ENCODE results near the gene OR6Q1.

The OR6Q1 gene

DNA sequence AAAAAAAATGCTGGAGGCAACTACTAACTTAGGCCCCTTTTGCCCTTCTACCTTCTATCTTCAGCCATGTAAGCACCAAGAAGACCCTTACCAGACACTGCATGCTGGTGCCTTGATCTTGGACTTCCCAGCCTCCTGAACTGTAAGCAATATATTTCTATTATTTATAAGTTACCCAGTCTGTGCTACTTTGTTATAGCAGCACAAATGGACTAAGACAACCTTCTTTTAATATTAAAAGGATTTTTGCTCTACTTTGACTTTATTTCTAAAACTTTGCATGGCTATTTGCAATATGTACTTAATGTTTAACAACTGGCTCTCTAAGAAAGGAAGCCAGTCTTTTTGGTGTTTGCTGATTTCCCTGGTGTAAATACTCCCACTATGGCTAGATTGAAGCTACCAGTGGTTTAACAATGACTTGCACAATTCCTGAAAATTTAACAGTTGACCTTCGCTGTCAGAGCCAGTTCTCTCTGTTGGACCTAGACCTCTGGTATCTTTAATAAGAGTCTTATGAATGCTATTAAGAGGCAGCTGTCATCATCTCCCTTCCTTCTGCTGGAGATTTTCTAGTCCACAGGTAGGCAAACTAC, 25.2 kb downstream of the OR6Q1 start:
- H3K4me3 ChIP-seq (ENCODE audit: control insufficient read depth, low read depth, low read length) = no peak overlapping the region
- no peak for DNase-seq (ENCODE audit: low read depth)
- TF ChIP-seq CTCF (IDR thresholded peaks at IDR 0.05; ENCODE audit: control insufficient read depth, insufficient read depth, low read depth, low read length, missing control alignments) = no peak

DNA sequence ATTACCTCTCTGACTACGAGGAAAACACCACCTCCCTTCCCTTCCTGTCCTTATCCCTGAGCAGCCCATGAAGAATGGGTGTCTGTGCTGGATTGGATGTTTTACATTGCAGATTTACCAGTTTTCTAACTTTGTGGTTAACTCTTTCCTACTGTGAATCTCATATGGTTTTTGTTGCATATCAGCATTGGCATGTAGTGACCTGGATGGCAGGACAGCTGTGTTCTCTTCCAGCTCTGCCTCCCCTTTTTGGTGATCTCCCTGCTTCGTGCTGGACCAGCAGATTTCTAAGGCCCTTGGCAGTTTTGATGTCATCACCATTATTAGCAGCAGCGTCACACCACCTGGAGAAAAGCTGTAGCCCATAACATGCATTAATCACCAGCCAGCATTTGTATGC, 26.7 kb downstream of the OR6Q1 start:
- no peak for TF ChIP-seq CTCF (IDR thresholded peaks at IDR 0.05; ENCODE audit: control insufficient read depth, insufficient read depth, low read depth, low read length, missing control alignments)
- DNase-seq (ENCODE audit: low read depth) = no peak
- no peak overlapping the region for H3K4me3 ChIP-seq (ENCODE audit: control insufficient read depth, low read depth, low read length)

GRCh38 chr11:58058276-58059006, 27.7 kb downstream of the OR6Q1 start:
- DNase-seq (ENCODE audit: low read depth) = no peak

DNA sequence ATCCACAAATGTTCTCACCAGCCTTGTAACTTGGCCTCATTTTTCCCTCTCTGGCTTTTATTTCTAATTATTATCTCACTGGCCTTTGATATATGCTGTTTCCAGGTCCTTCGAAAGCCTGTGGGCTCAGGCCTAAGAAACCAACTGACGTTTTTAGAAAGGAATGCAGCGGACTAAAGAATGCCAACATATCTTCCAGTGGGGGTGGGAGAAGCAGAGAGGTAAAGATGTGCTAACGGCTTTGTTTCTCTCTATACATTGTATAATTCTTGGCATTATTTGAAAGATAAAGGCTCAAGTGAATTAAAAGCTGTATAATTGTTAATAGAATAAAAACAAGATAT, 28.2 kb downstream of the OR6Q1 start:
- H3K4me3 ChIP-seq (ENCODE audit: control insufficient read depth, low read depth, low read length) = no peak overlapping the region
- no peak for TF ChIP-seq CTCF (IDR thresholded peaks at IDR 0.05; ENCODE audit: control insufficient read depth, insufficient read depth, low read depth, low read length, missing control alignments)
- peak; percentile 60 for DNase-seq (ENCODE audit: low read depth)

More at GRCh38 chr11:58058276-58059006, 27.7 kb downstream of the OR6Q1 start:
- H3K4me3 ChIP-seq (ENCODE audit: control insufficient read depth, low read depth, low read length) = no peak overlapping the region
- no peak for TF ChIP-seq CTCF (IDR thresholded peaks at IDR 0.05; ENCODE audit: control insufficient read depth, insufficient read depth, low read depth, low read length, missing control alignments)

- no peak overlapping the region for H3K4me3 ChIP-seq (ENCODE audit: control insufficient read depth, low read depth, low read length)
- no peak for DNase-seq (ENCODE audit: low read depth)
- no peak for TF ChIP-seq CTCF (IDR thresholded peaks at IDR 0.05; ENCODE audit: control insufficient read depth, insufficient read depth, low read depth, low read length, missing control alignments)
Observed at GRCh38 chr11:58060535-58060934, 29.8 kb downstream of the OR6Q1 start.

- no peak overlapping the region for H3K4me3 ChIP-seq (ENCODE audit: control insufficient read depth, low read depth, low read length)
- TF ChIP-seq CTCF (IDR thresholded peaks at IDR 0.05; ENCODE audit: control insufficient read depth, insufficient read depth, low read depth, low read length, missing control alignments) = peak; percentile 29
- DNase-seq (ENCODE audit: low read depth) = no peak
Observed at GRCh38 chr11:58060939-58061672, 30.4 kb downstream of the OR6Q1 start.

Data from AG09309 (cell line).